ENCODE results near the gene KLHDC7B. TPM values are rescaled to one million over a fixed set of nuclear protein-coding genes. Genes with fewer than 3 reads are reported as not detected.
"Not testable (repeated sequence)": the region's sequence is repeated elsewhere in the genome, so short reads cannot be mapped to it uniquely, and the experiment has no call there.

The KLHDC7B gene
- total and polyA plus RNA-seq, 4 experiments from 2014 or later: 4.3 to 7.5 (median 7.3) TPM

- H3K4me1 Mint-ChIP-seq: peaks cover 4 to 9% (median 7%) of the 10 kb centered on the region in 4 donors
- no peak overlapping the region for H3K4me3 Mint-ChIP-seq
- no peak for DNase-seq
- POLR2A ChIA-PET (ENCODE audit: partially characterized antibody): interaction anchor here (0.8 to 1.3 kb wide), 3 partner anchors 10 to 30 kb away, joined by 3 to 4 read pairs (median 4); partner anchors contain the start of genes LMF2 and NCAPH2
- Histone ChIP-seq H3K27me3 (ENCODE audit: insufficient read depth, low read length) (no peaks in the 10 kb centered on the region), H3K9me3 (ENCODE audit: control insufficient read depth in 1 of 2, low read length in 2 of 2) (no peaks in the 10 kb centered on the region), H3K4me1 (ENCODE audit: insufficient read depth, low read length) (no peaks in the 10 kb centered on the region), H3K27ac (ENCODE audit: low read depth, low read length) (no peak overlapping the region), H3K4me3 (ENCODE audit: low read length in 2 of 2) (no peak overlapping the region), H3K36me3 (ENCODE audit: insufficient read depth, low read length) (peaks cover 42% of the 10 kb centered on the region)
- no peaks in the 10 kb centered on the region for H3K27me3 Mint-ChIP-seq
- intact Hi-C loops (cut with micrococcal nuclease): no loop called here
- H3K36me3 Mint-ChIP-seq: peaks cover 12 to 34% of the 10 kb centered on the region in 2 donors
- CTCF ChIA-PET (ENCODE audit: partially characterized antibody): interaction anchor here (1.1 kb wide), 1 partner anchor 8 kb away, joined by 3 read pairs; no protein-coding TSS in a partner anchor
- H3K9me3 Mint-ChIP-seq: no peaks in the 10 kb centered on the region
- H3K27ac Mint-ChIP-seq: peak overlapping the region in 1 of 7 donors; percentile 2
Observed at GRCh38 chr22:50517495-50518260, 28.0 kb upstream of the KLHDC7B start.

DNA sequence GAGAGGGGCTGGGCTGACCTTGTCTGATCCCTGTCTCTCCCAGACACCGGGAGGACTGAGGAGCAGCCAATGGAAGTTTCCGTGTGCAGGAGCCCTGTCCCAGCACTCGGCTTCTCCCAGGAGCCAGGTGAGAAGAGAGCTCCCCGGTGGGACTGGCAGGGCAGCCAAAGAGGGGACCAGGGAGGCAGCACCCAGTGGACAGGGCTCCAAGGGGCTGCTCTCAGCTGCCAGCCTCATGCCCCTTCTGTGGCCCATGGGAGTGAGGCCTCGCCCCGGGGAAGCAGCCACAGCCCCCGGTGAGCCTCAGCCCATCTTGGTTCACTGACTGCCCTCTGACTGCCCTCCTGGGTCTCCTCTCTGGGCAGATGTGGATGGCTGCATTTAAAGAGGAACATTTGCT lies 27.1 kb upstream of the KLHDC7B start:
- H3K9me3 ChIP-seq (ENCODE audit: control insufficient read depth in 1 of 2, low read length in 2 of 2): no peaks in the 10 kb centered on the region
- ChIA-PET POLR2A (ENCODE audit: partially characterized antibody) (interaction anchor here (1.3 kb wide), 1 partner anchor 11 kb away, joined by 4 read pairs; the partner anchor contains the start of genes LMF2 and NCAPH2), CTCF (ENCODE audit: partially characterized antibody) (interaction anchor here (1.0 kb wide), 1 partner anchor 20 kb away, joined by 3 read pairs; no protein-coding TSS in a partner anchor)
- H3K4me1 ChIP-seq (ENCODE audit: insufficient read depth, low read length): no peaks in the 10 kb centered on the region
- Mint-ChIP-seq H3K9me3 (no peaks in the 10 kb centered on the region), H3K4me3 (no peak overlapping the region), H3K27me3 (no peaks in the 10 kb centered on the region), H3K36me3 (peaks cover 12 to 41% of the 10 kb centered on the region in 2 donors), H3K27ac (no peak overlapping the region), H3K4me1 (peaks cover 4 to 13% (median 7%) of the 10 kb centered on the region in 4 donors)
- H3K27ac ChIP-seq (ENCODE audit: low read depth, low read length): no peak overlapping the region
- H3K4me3 ChIP-seq (ENCODE audit: low read length in 2 of 2): no peak overlapping the region
- no peaks in the 10 kb centered on the region for H3K27me3 ChIP-seq (ENCODE audit: insufficient read depth, low read length)
- intact Hi-C loops (cut with micrococcal nuclease): no loop called here
- DNase-seq: no peak
- peaks cover 51% of the 10 kb centered on the region for H3K36me3 ChIP-seq (ENCODE audit: insufficient read depth, low read length)

GRCh38 chr22:50519151-50519550 lies 26.5 kb upstream of the KLHDC7B start:
- Histone ChIP-seq H3K36me3 (ENCODE audit: insufficient read depth, low read length) (peaks cover 51% of the 10 kb centered on the region), H3K9me3 (ENCODE audit: control insufficient read depth in 1 of 2, low read length in 2 of 2) (no peaks in the 10 kb centered on the region), H3K27me3 (ENCODE audit: insufficient read depth, low read length) (no peaks in the 10 kb centered on the region), H3K27ac (ENCODE audit: low read depth, low read length) (no peak overlapping the region), H3K4me3 (ENCODE audit: low read length in 2 of 2) (no peak overlapping the region), H3K4me1 (ENCODE audit: insufficient read depth, low read length) (peaks cover 4% of the 10 kb centered on the region)
- H3K27me3 Mint-ChIP-seq: no peaks in the 10 kb centered on the region
- H3K4me3 Mint-ChIP-seq: no peak overlapping the region
- DNase-seq: no peak
- H3K27ac Mint-ChIP-seq: peak overlapping the region in 1 of 7 donors; percentile 18
- POLR2A ChIA-PET (ENCODE audit: partially characterized antibody): no interaction called here
- intact Hi-C loops (cut with micrococcal nuclease): no loop called here
- peaks cover 4 to 13% (median 7%) of the 10 kb centered on the region in 4 donors for H3K4me1 Mint-ChIP-seq
- no peaks in the 10 kb centered on the region for H3K9me3 Mint-ChIP-seq
- CTCF ChIA-PET (ENCODE audit: partially characterized antibody): interaction anchor here (1.0 kb wide), 1 partner anchor 21 kb away, joined by 3 read pairs; no protein-coding TSS in a partner anchor
- H3K36me3 Mint-ChIP-seq: peaks cover 12 to 41% of the 10 kb centered on the region in 2 donors

DNA sequence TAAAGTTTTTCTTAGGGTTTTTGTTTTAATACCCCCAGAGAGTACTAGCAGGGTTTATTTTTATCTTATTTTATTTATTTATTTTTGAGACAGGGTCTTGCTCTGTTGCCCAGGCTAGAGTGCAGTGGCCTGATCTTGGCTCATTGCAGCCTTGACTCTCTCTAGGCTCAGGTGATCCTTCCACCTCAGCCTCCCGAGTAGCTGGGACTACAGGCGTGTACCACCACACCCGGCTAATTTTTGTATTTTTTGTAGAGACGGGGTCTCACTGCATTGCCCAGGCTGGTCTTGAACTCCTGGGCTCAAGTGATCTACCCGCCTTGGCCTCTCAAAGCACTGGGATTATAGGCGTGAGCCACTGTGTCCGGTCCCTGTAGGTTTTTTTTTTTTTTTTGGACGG lies 25.5 kb upstream of the KLHDC7B start:
- intact Hi-C loops (cut with micrococcal nuclease): not testable (repeated sequence)

GRCh38 chr22:50520826-50521453 lies 24.8 kb upstream of the KLHDC7B start:
- ChIA-PET CTCF (ENCODE audit: partially characterized antibody) (interaction anchor here (1.9 kb wide), 1 partner anchor 42 kb away, joined by 6 read pairs; the partner anchor contains the start of gene SYCE3), POLR2A (ENCODE audit: partially characterized antibody) (no interaction called here)
- intact Hi-C loops (cut with micrococcal nuclease): no loop called here
- Mint-ChIP-seq H3K27ac (peak overlapping the region in 1 of 7 donors; percentile 86), H3K36me3 (peaks cover 15 to 43% of the 10 kb centered on the region in 2 donors), H3K4me3 (no peak overlapping the region), H3K27me3 (no peaks in the 10 kb centered on the region), H3K4me1 (peaks cover 6 to 13% (median 7%) of the 10 kb centered on the region in 4 donors), H3K9me3 (no peaks in the 10 kb centered on the region)
- no peaks in the 10 kb centered on the region for H3K9me3 ChIP-seq (ENCODE audit: control insufficient read depth in 1 of 2, low read length in 2 of 2)
- no peaks in the 10 kb centered on the region for H3K27me3 ChIP-seq (ENCODE audit: insufficient read depth, low read length)
- peaks cover 14% of the 10 kb centered on the region for H3K4me1 ChIP-seq (ENCODE audit: insufficient read depth, low read length)
- H3K4me3 ChIP-seq (ENCODE audit: low read length in 2 of 2): no peak overlapping the region
- H3K27ac ChIP-seq (ENCODE audit: low read depth, low read length): no peak overlapping the region
- peaks cover 46% of the 10 kb centered on the region for H3K36me3 ChIP-seq (ENCODE audit: insufficient read depth, low read length)
- no peak for DNase-seq

More for the DNA sequence above, 25.5 kb upstream of the KLHDC7B start:
- peaks cover 46% of the 10 kb centered on the region for H3K36me3 ChIP-seq (ENCODE audit: insufficient read depth, low read length)
- H3K4me3 Mint-ChIP-seq; H3K27me3 ChIP-seq (ENCODE audit: insufficient read depth, low read length); H3K27ac ChIP-seq (ENCODE audit: low read depth, low read length); H3K4me3 ChIP-seq (ENCODE audit: low read length in 2 of 2); H3K9me3 Mint-ChIP-seq; DNase-seq; POLR2A ChIA-PET (ENCODE audit: partially characterized antibody); H3K9me3 ChIP-seq (ENCODE audit: control insufficient read depth in 1 of 2, low read length in 2 of 2); H3K27me3 Mint-ChIP-seq: not testable (repeated sequence)
- Mint-ChIP-seq H3K36me3 (peaks cover 15 to 40% of the 10 kb centered on the region in 2 donors), H3K4me1 (peaks cover 8 to 13% (median 9%) of the 10 kb centered on the region in 4 donors), H3K27ac (peak overlapping the region in 2 of 7 donors; percentile 18 to 79)
- H3K4me1 ChIP-seq (ENCODE audit: insufficient read depth, low read length): peaks cover 14% of the 10 kb centered on the region
- CTCF ChIA-PET (ENCODE audit: partially characterized antibody): interaction anchor here (0.8 kb wide), 1 partner anchor 46 kb away, joined by 3 read pairs; no protein-coding TSS in a partner anchor

DNA sequence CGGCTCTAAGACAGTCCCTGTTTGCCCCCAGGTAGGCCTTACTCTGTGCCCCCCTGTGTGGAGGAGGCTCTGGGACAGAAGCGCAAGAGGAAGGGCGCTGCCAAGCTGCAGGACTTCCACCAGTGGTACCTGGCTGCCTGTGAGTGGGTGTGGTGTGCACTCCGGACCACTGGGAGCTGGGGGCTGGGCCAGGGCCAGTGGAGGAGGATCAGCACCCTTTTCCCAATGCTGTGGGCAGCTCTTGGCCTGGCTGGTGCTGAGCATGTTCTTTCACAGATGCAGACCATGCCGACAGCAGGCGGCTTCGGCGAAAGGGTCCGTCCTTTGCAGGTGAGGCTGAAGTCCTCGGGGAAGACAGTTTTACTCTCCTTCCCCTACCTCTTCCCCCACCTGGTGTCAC lies 24.0 kb upstream of the KLHDC7B start:
- intact Hi-C loops (cut with micrococcal nuclease): no loop called here
- H3K4me3 Mint-ChIP-seq: no peak overlapping the region
- peaks cover 17% of the 10 kb centered on the region for H3K4me1 ChIP-seq (ENCODE audit: insufficient read depth, low read length)
- H3K27ac ChIP-seq (ENCODE audit: low read depth, low read length): no peak overlapping the region
- peaks cover 46% of the 10 kb centered on the region for H3K36me3 ChIP-seq (ENCODE audit: insufficient read depth, low read length)
- H3K27ac Mint-ChIP-seq: peak overlapping the region in 1 of 7 donors; percentile 12
- H3K4me3 ChIP-seq (ENCODE audit: low read length in 2 of 2): no peak overlapping the region
- ChIA-PET POLR2A (ENCODE audit: partially characterized antibody) (interaction anchor here (1.2 to 1.7 kb wide), 2 partner anchors 14 to 41 kb away, joined by 4 to 5 read pairs; partner anchors contain the start of genes LMF2, NCAPH2 and SYCE3), CTCF (ENCODE audit: partially characterized antibody) (interaction anchor here (1.9 kb wide), 1 partner anchor 41 kb away, joined by 6 read pairs; the partner anchor contains the start of gene SYCE3)
- no peaks in the 10 kb centered on the region for H3K9me3 ChIP-seq (ENCODE audit: control insufficient read depth in 1 of 2, low read length in 2 of 2)
- H3K9me3 Mint-ChIP-seq: no peaks in the 10 kb centered on the region
- H3K4me1 Mint-ChIP-seq: peaks cover 6 to 15% (median 9%) of the 10 kb centered on the region in 4 donors
- no peaks in the 10 kb centered on the region for H3K27me3 Mint-ChIP-seq
- no peaks in the 10 kb centered on the region for H3K27me3 ChIP-seq (ENCODE audit: insufficient read depth, low read length)
- DNase-seq: no peak
- H3K36me3 Mint-ChIP-seq: peaks cover 15 to 38% of the 10 kb centered on the region in 2 donors

All from CD4-positive, alpha-beta memory T cell (primary cell).